ENCODE measurements around the gene ARHGAP1. TPM values are rescaled to one million over a fixed set of nuclear protein-coding genes. Genes with fewer than 3 reads are reported as not detected.
A peak's percentile ranks its signal among the peaks of the same experiment; 100 is the strongest.

Gene ARHGAP1
- total and polyA plus RNA-seq, 2 of the 4 experiments (the other 2 are of a cell fraction) = 46.6 to 78.8 TPM

DNA sequence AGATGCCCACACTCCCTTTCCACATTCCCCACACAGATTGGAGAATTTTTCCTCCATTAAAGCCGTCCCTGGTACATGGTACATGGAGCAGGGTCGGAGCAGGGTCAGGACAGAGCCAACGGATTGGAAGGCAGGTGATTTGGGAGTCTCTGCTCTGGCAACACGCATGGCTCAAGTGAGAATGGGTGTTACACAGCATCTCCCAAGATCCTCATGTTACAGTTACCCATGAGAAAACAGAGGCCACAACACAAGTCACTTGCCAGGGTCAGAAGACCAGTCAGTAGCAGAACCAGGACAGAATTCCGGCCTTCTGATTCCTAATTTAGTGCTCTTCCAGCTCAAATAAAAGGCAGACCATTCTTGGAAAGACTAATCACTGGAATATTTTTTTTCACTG lies 10.9 kb upstream of the ARHGAP1 start:
- ATAC-seq (ENCODE audit: low read depth) = peak; percentile 30; the same call in 1 of the 2 replicates
- no peak overlapping the region for H3K9ac ChIP-seq (ENCODE audit: low read depth, low read length)
- peak overlapping the region; percentile 99 for H2AK5ac ChIP-seq (ENCODE audit: low read depth, low read length)
- peak overlapping the region; percentile 82 for H3K14ac ChIP-seq (replicated peaks; ENCODE audit: low read depth, low read length)
- H2BK5ac ChIP-seq (ENCODE audit: low read depth, low read length, poor library complexity, severe bottlenecking) = peak overlapping the region; percentile 71
- H2BK20ac ChIP-seq (ENCODE audit: low read depth, low read length) = peak overlapping the region; percentile 95; the same call in 1 of the 2 replicates
- H3K27me3 ChIP-seq (ENCODE audit: control insufficient read depth, insufficient read depth, low read length) = no peaks in the 10 kb centered on the region
- H3K4me2 ChIP-seq (ENCODE audit: low read depth, low read length) = no peak overlapping the region
- in situ Hi-C loops (cut with MboI; ENCODE audit: low sequenced_read_pairs) = no loop called here
- H3K18ac ChIP-seq (ENCODE audit: low read depth, low read length) = peak overlapping the region; percentile 77
- peak overlapping the region; percentile 95 for H3K4ac ChIP-seq (ENCODE audit: low read depth, low read length)
- H4K20me1 ChIP-seq (ENCODE audit: insufficient read depth, low read length) = no peaks in the 10 kb centered on the region; the same call in 1 of the 2 replicates
- dilution Hi-C loops (cut with HindIII; ENCODE audit: low sequenced_read_pairs, unreplicated experiment) = no loop called here
- H3K79me1 ChIP-seq (ENCODE audit: low read depth in 1 of 2, low read length in 2 of 2) = peaks cover 6 to 36% of the 10 kb centered on the region in 2 experiments
- no peak overlapping the region; the same call in 1 of the 2 replicates for H3K56ac ChIP-seq (ENCODE audit: extremely low read depth, insufficient read depth, low read length)
- H2BK15ac ChIP-seq (ENCODE audit: low read depth, low read length) = peak overlapping the region; percentile 95; the same call in 1 of the 3 replicates
- no peak overlapping the region for H3K4me3 ChIP-seq (ENCODE audit: insufficient read depth, low read depth, low read length)
- H4K5ac ChIP-seq (ENCODE audit: low read depth, low read length) = peak overlapping the region; percentile 69
- CTCF ChIA-PET = interaction anchor here (0.5 to 0.7 kb wide), 2 partner anchors 203 to 419 kb away, joined by 3 to 4 read pairs; no protein-coding TSS in a partner anchor
- POLR2A ChIA-PET (ENCODE audit: unreplicated experiment) = interaction anchor here (0.7 to 0.9 kb wide), 2 partner anchors 8 to 10 kb away, joined by 4 to 5 read pairs; partner anchors contain the start of genes ARHGAP1 and ZNF408
- H3K4me1 ChIP-seq (ENCODE audit: control insufficient read depth, insufficient read depth, low read length) = peaks cover 14% of the 10 kb centered on the region
- H4K8ac ChIP-seq (ENCODE audit: low read depth in 2 of 2, low read length in 2 of 2) = peak overlapping the region in 1 of 2 experiments; percentile 77; a peak in 2 of 4 replicates
- peak overlapping the region; percentile 61; the same call in 1 of the 2 replicates for H3K23ac ChIP-seq (ENCODE audit: low read depth, low read length)
- 93% methylated on average over 3 of the region's 5 CpGs; no CpG with 5 or more reads in 1 of the 2 experiments for WGBS, 2 experiments (ENCODE audit: extremely low coverage in 2 of 2, insufficient read length in 1 of 2)
- H2AK9ac ChIP-seq (replicated peaks; ENCODE audit: low read depth, low read length, poor library complexity) = peak overlapping the region; percentile 89
- TF ChIP-seq RFX5 (IDR thresholded peaks at IDR 0.05; ENCODE audit: low read depth, low read length) (no peak), NFE2L2 (IDR thresholded peaks at IDR 0.05; ENCODE audit: low read depth, low read length) (no peak; the same call in 1 of the 2 replicates), POLR2A (IDR thresholded peaks at IDR 0.05; ENCODE audit: low read depth, low read length) (no peak), CEBPB (IDR thresholded peaks at IDR 0.05; ENCODE audit: low read depth, low read length) (no peak), SMC3 (IDR thresholded peaks at IDR 0.05; ENCODE audit: low read depth, low read length) (no peak), MXI1 (IDR thresholded peaks at IDR 0.05; ENCODE audit: borderline replicate concordance, low read depth, low read length) (no peak), RCOR1 (IDR thresholded peaks at IDR 0.05; ENCODE audit: insufficient replicate concordance, low read length) (no peak), MAFK (IDR thresholded peaks at IDR 0.05; ENCODE audit: low read depth, low read length) (no peak), RAD21 (IDR thresholded peaks at IDR 0.05; ENCODE audit: low read length) (no peak), FOS (IDR thresholded peaks at IDR 0.05; ENCODE audit: low read depth, low read length) (no peak), MAZ (IDR thresholded peaks at IDR 0.05; ENCODE audit: borderline replicate concordance, low read depth, low read length) (no peak), CHD1 (IDR thresholded peaks at IDR 0.05; ENCODE audit: low read depth, low read length) (no peak), BHLHE40 (IDR thresholded peaks at IDR 0.05; ENCODE audit: low read depth, low read length) (no peak)
- TF ChIP-seq, protein P1, sequence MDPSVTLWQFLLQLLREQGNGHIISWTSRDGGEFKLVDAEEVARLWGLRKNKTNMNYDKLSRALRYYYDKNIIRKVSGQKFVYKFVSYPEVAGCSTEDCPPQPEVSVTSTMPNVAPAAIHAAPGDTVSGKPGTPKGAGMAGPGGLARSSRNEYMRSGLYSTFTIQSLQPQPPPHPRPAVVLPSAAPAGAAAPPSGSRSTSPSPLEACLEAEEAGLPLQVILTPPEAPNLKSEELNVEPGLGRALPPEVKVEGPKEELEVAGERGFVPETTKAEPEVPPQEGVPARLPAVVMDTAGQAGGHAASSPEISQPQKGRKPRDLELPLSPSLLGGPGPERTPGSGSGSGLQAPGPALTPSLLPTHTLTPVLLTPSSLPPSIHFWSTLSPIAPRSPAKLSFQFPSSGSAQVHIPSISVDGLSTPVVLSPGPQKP (IDR thresholded peaks at IDR 0.05; ENCODE audit: borderline replicate concordance, low read depth, low read length) = no peak
- TF ChIP-seq, protein P2, sequence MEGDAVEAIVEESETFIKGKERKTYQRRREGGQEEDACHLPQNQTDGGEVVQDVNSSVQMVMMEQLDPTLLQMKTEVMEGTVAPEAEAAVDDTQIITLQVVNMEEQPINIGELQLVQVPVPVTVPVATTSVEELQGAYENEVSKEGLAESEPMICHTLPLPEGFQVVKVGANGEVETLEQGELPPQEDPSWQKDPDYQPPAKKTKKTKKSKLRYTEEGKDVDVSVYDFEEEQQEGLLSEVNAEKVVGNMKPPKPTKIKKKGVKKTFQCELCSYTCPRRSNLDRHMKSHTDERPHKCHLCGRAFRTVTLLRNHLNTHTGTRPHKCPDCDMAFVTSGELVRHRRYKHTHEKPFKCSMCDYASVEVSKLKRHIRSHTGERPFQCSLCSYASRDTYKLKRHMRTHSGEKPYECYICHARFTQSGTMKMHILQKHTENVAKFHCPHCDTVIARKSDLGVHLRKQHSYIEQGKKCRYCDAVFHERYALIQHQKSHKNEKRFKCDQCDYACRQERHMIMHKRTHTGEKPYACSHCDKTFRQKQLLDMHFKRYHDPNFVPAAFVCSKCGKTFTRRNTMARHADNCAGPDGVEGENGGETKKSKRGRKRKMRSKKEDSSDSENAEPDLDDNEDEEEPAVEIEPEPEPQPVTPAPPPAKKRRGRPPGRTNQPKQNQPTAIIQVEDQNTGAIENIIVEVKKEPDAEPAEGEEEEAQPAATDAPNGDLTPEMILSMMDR (conservative IDR thresholded peaks at IDR 0.05; ENCODE audit: low read depth, low read length) = no peak
- TF ChIP-seq, protein P3, sequence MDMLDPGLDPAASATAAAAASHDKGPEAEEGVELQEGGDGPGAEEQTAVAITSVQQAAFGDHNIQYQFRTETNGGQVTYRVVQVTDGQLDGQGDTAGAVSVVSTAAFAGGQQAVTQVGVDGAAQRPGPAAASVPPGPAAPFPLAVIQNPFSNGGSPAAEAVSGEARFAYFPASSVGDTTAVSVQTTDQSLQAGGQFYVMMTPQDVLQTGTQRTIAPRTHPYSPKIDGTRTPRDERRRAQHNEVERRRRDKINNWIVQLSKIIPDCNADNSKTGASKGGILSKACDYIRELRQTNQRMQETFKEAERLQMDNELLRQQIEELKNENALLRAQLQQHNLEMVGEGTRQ (IDR thresholded peaks at IDR 0.05; ENCODE audit: low read depth, low read length) = no peak
- H3K27ac ChIP-seq (ENCODE audit: insufficient read depth, low read length) = peak overlapping the region; percentile 83; the same call in 1 of the 2 replicates
- peaks cover 14% of the 10 kb centered on the region for H3K36me3 ChIP-seq (ENCODE audit: control insufficient read depth, insufficient read depth, low read length)
- intact Hi-C loops (cut with micrococcal nuclease) = no loop called here
- H3K9me1 ChIP-seq (ENCODE audit: insufficient read depth, low read length) = peaks cover 18% of the 10 kb centered on the region
- H4K91ac ChIP-seq (ENCODE audit: insufficient read depth, low read depth, low read length) = peak overlapping the region; percentile 69
- peak overlapping the region; percentile 82 for H2AFZ ChIP-seq (replicated peaks; ENCODE audit: low read length, poor library complexity)
- H2BK120ac ChIP-seq (ENCODE audit: low read depth, low read length) = peak overlapping the region; percentile 89
- BruUV-seq (replicated peaks) = no TSS peak
- no peaks in the 10 kb centered on the region for H3K9me3 ChIP-seq (ENCODE audit: control insufficient read depth, insufficient read depth, low read length)
- DNase-seq = peak; percentile 48
